HEK293T (cell line): ENCODE results near the gene LARGE1.

Source experiments
- ELF4 ChIP-seq: fragments of 450-650 bp; IDR thresholded peaks from 2 replicates; pipeline ENCODE4 v1.6.1; 2017; ENCODE audit warnings: antibody characterized with exemption
- FOXK2 ChIP-seq: fragments of 450-650 bp; IDR thresholded peaks from 2 replicates; pipeline ENCODE4 v1.6.1; 2016; ENCODE audit warnings: mild to moderate bottlenecking
- FOXM1 ChIP-seq: fragments of 450-650 bp; IDR thresholded peaks from 2 replicates; pipeline ENCODE4 v1.6.1; 2017; ENCODE audit warnings: mild to moderate bottlenecking, borderline replicate concordance
- LEF1 ChIP-seq: fragments of 450-650 bp; IDR thresholded peaks from 2 replicates; pipeline ENCODE4 v1.6.1; 2017; ENCODE audit warnings: mild to moderate bottlenecking, borderline replicate concordance
- SP1 ChIP-seq: fragments of 450-650 bp; IDR thresholded peaks from 2 replicates; pipeline ENCODE4 v1.6.1; 2017
- TARDBP ChIP-seq: fragments of 450-650 bp; IDR thresholded peaks from 2 replicates; pipeline ENCODE4 v1.6.1; 2016
- ZNF384 ChIP-seq: fragments of 450-650 bp; IDR thresholded peaks from 2 replicates; pipeline ENCODE4 v1.6.1; 2016

DNA sequence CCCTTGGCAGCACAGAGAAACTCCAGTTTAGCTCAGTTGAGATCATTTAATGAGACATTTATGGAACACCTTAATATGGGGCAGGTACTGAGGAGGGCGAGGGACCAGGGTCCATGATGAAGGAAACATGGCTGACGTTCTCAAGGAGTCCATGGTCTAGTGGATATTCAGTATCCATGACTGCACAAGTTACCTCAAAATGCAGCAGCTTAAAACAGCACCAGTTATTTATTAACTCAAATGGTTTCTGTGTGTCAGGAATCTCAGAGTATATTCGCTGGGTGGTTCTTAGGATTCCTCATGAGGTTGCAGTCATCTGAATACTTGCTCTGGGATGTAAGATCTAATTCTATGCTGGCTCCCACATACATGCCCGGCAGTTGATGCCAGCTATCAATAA, 346.8 kb downstream of the LARGE1 start:
- no peak for TF ChIP-seq FOXK2
- TF ChIP-seq ZNF384: no peak
- TF ChIP-seq LEF1: no peak
- TF ChIP-seq SP1: no peak
- TF ChIP-seq ELF4: no peak
- TF ChIP-seq TARDBP: no peak
- no peak for TF ChIP-seq FOXM1
